Ishikawa (cell line): ENCODE results near the gene FOXN1.

Source experiments
- CEBPB ChIP-seq: IDR thresholded peaks from 2 replicates; pipeline ENCODE4 v1.6.1; 2012
- CREB1 ChIP-seq: IDR thresholded peaks from 2 replicates; pipeline ENCODE4 v1.6.1; 2012; ENCODE audit warnings: low read depth
- EGR1 ChIP-seq: IDR thresholded peaks from 2 replicates; pipeline ENCODE4 v1.6.1; 2012
- EP300 ChIP-seq: IDR thresholded peaks from 2 replicates; pipeline ENCODE4 v1.6.1; 2012; ENCODE audit warnings: borderline replicate concordance
- FOXM1 ChIP-seq: IDR thresholded peaks from 2 replicates; pipeline ENCODE4 v1.6.1; 2012; ENCODE audit warnings: low read depth, borderline replicate concordance
- NFIC ChIP-seq: IDR thresholded peaks from 2 replicates; pipeline ENCODE4 v1.6.1; 2012
- RAD21 ChIP-seq: IDR thresholded peaks from 2 replicates; pipeline ENCODE4 v1.6.1; 2012; ENCODE audit warnings: low read depth
- TAF1 ChIP-seq: IDR thresholded peaks from 2 replicates; pipeline ENCODE4 v1.6.1; 2012; ENCODE audit warnings: low read depth, mild to moderate bottlenecking
- TCF12 ChIP-seq: IDR thresholded peaks from 2 replicates; pipeline ENCODE4 v1.6.1; 2012; ENCODE audit warnings: low read depth
- TEAD4 ChIP-seq: IDR thresholded peaks from 2 replicates; pipeline ENCODE4 v1.6.1; 2012
- YY1 ChIP-seq: IDR thresholded peaks from 2 replicates; pipeline ENCODE4 v1.6.1; 2012; ENCODE audit warnings: low read depth
- ZBTB7A ChIP-seq: IDR thresholded peaks from 2 replicates; pipeline ENCODE4 v1.6.1; 2012; ENCODE audit warnings: low read depth
- TF ChIP-seq, protein P1 (sequence below): IDR thresholded peaks from 2 replicates; pipeline ENCODE4 v1.6.1; 2012
- TF ChIP-seq, protein P2 (sequence below): IDR thresholded peaks from 2 replicates; pipeline ENCODE4 v1.6.1; 2012
- TF ChIP-seq, protein P3 (sequence below): IDR thresholded peaks from 2 replicates; pipeline ENCODE4 v1.6.1; 2012; ENCODE audit warnings: low read depth, mild to moderate bottlenecking

FOXN1 gene

DNA sequence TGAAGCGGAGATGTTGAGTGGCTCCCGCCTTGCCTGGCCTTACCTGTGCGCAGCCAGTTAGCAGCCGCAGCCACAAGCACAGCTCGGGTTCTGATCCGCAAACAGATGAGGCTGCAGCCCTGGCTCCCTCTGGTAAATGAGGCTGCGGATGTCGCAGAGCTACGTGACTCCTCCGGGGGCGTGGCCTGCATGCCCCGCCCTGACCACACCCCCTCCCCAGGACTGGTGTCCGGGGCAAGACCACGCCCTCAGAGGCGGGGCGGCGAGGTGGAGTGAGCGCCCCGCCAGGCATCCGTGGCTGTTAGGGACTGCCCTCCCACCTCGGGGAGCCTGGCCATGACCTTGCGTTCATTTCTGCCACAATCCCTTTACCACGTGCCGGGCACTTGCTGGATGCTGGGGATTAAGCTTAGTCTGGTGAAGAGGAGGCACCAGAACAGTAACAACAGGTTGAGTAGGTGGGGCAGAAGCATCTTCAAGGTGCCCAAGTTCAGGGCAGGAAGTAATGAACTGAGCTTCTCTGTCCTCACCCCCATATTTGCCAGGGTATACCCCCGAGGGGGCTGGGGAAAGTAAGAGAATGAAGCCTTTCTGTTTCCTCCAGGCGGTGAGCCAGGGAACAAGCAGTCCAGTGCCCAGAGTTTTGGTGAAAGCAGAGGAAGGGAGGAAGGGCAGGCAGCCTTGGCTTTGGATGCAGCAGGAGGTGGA is 70.8 kb downstream of the FOXN1 start, which contains the start of gene ALDOC:
TSS of gene ALDOC (minus strand) at position 138 of the 708 bp plus-strand sequence. CDS start 1,363 bp downstream, outside the sequence.
- TF ChIP-seq CEBPB (no peak), TEAD4 (no peak), ZBTB7A (no peak), TAF1 (0 out of 2 replicates have a peak, but pooled peaks have one; percentile 13), EGR1 (no peak)
- TF ChIP-seq, protein P1, sequence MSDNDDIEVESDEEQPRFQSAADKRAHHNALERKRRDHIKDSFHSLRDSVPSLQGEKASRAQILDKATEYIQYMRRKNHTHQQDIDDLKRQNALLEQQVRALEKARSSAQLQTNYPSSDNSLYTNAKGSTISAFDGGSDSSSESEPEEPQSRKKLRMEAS, result peak; percentile 84
- TF ChIP-seq, protein P2, sequence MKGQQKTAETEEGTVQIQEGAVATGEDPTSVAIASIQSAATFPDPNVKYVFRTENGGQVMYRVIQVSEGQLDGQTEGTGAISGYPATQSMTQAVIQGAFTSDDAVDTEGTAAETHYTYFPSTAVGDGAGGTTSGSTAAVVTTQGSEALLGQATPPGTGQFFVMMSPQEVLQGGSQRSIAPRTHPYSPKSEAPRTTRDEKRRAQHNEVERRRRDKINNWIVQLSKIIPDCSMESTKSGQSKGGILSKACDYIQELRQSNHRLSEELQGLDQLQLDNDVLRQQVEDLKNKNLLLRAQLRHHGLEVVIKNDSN, result peak; percentile 65

DNA sequence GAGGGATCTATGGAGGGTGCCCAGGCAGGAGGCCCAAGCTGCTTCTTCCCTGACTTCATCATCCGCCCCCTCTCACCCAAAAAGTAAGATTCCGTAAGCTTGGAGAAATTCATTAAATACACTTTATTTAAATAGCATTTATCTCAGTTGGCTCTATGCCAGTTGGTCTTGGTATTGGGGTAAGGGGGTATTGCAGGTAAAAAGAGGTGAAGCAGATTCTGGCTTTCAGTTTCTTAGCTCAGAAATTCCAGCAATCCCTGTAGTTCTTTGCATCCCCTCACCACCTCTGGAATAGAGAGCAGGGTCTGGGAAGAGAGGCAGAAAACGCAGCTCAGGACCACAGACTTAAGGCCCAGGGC is 71.3 kb downstream of the FOXN1 start:
- TF ChIP-seq, protein P1, result no peak
- no peak for TF ChIP-seq YY1
- TF ChIP-seq NFIC, result peak; percentile 80

DNA sequence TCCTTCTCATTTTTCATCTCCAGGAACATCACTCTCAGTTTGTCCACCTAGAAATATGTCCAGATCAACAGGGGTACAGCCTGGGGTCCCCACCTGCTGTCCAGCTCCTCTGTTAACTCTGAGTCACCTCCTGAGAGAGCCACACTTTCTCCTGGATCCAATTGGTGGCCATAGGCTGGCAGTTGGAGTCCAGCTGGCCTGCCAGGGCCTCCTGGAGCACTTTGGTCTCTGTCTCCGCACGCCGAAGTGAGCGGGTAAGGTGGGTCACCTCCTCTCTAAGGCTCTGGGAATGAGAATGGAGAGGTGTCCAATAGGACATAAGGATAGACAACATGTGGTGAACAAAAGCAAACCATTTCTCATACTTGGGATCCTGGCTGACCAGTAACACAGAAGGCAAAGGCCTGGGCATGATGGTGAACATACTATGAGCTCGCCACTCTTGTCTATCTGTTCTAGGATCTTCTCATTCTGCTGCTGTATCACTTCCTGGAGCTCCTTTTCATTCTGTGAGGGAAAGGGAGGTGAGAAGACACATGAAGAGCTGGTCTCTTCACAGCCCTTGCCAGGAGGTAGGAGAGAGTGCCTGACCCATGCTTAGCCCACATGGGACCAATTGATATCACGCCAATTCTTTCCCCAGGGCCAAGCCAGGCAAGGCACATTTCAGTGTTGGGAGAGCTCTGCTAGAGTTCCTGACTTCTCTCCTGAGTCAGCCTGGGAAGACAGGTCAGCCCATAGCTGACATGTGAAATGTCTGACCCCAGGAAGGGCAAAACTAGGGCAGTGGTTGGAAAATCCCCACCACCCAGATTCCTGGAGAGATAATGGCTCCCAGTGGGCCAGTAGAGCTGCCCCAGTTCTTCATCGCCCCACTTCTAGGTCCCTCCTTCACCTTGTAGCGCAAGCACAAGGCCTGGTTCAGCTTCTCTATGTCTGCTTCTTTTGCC is 72.4 kb downstream of the FOXN1 start:
- no peak for TF ChIP-seq CREB1
- no peak for TF ChIP-seq TAF1
- TF ChIP-seq RAD21, result no peak
- TF ChIP-seq TEAD4, result no peak
- TF ChIP-seq YY1, result no peak
- no peak for TF ChIP-seq ZBTB7A
- TF ChIP-seq, protein P1, result no peak

DNA sequence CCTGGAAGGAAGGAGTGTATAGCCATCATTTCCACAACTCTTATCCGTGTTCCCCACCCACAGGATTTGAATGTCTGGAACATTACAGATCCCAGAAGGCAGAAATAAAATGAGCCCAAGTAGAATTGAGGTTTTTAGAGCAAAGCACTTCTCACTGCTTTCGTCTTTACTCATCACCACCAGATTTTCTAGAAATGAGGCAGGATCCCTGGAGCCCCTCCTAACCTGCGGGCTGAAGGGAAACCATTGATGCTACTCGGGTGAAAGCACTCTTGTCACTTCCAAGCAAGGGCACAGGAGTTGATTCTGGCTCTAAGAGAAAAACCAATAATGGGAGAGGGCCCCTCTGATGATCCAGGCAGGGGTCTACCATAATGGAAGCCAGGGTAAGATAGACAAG is 73.4 kb downstream of the FOXN1 start:
- TF ChIP-seq, protein P3, sequence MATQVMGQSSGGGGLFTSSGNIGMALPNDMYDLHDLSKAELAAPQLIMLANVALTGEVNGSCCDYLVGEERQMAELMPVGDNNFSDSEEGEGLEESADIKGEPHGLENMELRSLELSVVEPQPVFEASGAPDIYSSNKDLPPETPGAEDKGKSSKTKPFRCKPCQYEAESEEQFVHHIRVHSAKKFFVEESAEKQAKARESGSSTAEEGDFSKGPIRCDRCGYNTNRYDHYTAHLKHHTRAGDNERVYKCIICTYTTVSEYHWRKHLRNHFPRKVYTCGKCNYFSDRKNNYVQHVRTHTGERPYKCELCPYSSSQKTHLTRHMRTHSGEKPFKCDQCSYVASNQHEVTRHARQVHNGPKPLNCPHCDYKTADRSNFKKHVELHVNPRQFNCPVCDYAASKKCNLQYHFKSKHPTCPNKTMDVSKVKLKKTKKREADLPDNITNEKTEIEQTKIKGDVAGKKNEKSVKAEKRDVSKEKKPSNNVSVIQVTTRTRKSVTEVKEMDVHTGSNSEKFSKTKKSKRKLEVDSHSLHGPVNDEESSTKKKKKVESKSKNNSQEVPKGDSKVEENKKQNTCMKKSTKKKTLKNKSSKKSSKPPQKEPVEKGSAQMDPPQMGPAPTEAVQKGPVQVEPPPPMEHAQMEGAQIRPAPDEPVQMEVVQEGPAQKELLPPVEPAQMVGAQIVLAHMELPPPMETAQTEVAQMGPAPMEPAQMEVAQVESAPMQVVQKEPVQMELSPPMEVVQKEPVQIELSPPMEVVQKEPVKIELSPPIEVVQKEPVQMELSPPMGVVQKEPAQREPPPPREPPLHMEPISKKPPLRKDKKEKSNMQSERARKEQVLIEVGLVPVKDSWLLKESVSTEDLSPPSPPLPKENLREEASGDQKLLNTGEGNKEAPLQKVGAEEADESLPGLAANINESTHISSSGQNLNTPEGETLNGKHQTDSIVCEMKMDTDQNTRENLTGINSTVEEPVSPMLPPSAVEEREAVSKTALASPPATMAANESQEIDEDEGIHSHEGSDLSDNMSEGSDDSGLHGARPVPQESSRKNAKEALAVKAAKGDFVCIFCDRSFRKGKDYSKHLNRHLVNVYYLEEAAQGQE, result no peak
- TF ChIP-seq FOXM1, result no peak
- no peak for TF ChIP-seq EGR1

DNA sequence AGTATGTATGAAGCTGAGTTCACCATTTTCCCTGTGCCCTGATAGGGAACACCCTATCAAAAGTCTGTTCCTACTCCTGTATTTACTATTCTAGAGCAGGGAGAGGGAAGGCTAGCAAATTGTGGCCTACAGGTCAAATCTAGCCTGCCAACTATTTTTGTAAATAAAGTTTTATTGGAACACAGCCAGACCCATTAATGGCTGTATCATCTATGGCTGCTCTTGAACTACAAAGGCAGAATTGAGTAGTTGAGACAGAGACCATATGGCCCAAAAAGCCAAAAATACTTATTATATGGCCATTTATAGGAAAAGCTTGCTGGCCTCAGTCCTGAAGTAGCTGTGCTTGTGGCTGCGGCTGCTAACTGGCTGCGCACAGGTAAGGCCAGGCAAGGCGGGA is 74.8 kb downstream of the FOXN1 start:
- TF ChIP-seq, protein P3, result no peak
- TF ChIP-seq CREB1, result no peak
- TF ChIP-seq, protein P1, result no peak
- no peak for TF ChIP-seq FOXM1
- no peak for TF ChIP-seq TEAD4
- no peak for TF ChIP-seq TCF12
- TF ChIP-seq NFIC, result no peak
- no peak for TF ChIP-seq RAD21
- TF ChIP-seq CEBPB, result no peak
- no peak for TF ChIP-seq ZBTB7A

DNA sequence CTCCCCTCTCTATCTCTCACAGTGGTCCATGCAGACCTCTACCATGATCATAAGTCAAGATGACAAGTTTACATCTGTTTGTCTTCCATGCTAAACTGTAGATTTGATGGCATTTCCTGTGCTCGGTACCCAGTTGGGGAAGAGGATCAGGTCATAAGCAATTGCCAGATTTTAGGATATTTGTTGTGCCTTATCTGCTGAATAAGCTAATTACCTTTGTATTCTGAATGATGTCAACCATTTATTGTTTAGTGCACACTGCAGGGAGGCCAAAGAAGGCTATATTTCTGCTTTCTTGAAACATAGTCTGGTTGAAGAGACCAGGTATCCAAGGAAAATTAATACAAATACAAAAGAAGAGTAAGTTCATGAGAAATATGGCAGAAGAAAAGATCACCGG is 76.4 kb downstream of the FOXN1 start:
- no peak for TF ChIP-seq FOXM1
- TF ChIP-seq RAD21, result no peak
- TF ChIP-seq YY1, result no peak
- no peak for TF ChIP-seq EP300
- TF ChIP-seq, protein P3, result no peak
- TF ChIP-seq NFIC, result no peak
- TF ChIP-seq, protein P2, result no peak
- no peak for TF ChIP-seq EGR1
- no peak for TF ChIP-seq TCF12
- no peak for TF ChIP-seq TAF1
- TF ChIP-seq CREB1, result no peak
- TF ChIP-seq ZBTB7A, result no peak
- TF ChIP-seq CEBPB, result no peak
- TF ChIP-seq, protein P1, result no peak
- no peak for TF ChIP-seq TEAD4
